Activated CD4-positive, CD25-positive, alpha-beta regulatory T cell (primary cell): ENCODE results near the gene DDX31.

Source experiments
- DNase-seq, 4 experiments: peaks; one replicate each; lab custom pipeline; 2025; lab: John Stamatoyannopoulos, UW

DDX31 gene

GRCh38 chr9:132673355-132673754 lies 3.6 kb upstream of the DDX31 start:
- DNase-seq: no peak

- DNase-seq: no peak
These were observed 2.6 kb upstream of the DDX31 start for GRCh38 chr9:132672413-132672690.

DNA sequence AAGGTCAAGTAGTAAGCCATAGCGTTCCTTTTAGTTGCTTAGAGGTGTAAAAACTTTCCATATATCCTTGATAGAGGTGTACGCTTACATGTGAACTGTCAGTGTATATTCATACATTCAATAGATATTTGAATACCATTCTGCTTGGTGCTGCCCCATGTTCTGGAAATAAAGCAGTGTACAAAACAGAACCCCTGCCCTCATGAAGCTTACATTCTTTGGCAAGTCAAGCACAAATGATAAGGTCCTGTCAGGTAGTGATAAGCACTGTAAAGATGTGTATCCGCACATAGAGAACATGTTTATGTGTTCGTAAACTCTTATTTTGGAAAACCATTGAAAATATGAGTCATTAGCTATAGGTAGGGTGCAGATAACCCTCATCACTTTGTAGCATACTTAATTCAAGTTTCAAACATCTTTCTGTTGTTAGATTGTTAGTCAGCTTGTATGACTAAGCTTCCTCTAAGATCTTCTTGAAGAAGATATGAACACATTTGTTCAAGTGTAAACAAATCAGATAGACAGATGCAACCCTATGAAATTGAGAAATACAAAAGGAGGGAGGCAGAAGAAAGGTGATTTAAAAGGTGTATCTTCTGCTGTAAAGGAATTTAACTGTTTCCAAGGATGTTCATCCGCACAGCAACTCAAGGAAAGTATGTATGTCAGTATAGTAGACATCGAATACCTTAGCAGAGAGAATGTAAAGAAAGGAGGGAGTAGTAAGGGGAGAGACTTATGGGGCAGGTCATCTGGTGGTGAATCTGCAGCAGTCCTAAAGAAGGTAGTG lies 2.0 kb upstream of the DDX31 start:
- DNase-seq: no peak

- DNase-seq: peak in 2 of 4 experiments; percentile 5 to 20
These were observed 941 bp upstream of the DDX31 start, which contains the start of gene GTF3C4 for GRCh38 chr9:132670457-132671391. GTF3C4 (plus strand) TSS chr9:132670464; CDS start chr9:132670599, 135 bp downstream.

- DNase-seq: no peak
These were observed 475 bp downstream of the DDX31 start for GRCh38 chr9:132669319-132669697.

DNA sequence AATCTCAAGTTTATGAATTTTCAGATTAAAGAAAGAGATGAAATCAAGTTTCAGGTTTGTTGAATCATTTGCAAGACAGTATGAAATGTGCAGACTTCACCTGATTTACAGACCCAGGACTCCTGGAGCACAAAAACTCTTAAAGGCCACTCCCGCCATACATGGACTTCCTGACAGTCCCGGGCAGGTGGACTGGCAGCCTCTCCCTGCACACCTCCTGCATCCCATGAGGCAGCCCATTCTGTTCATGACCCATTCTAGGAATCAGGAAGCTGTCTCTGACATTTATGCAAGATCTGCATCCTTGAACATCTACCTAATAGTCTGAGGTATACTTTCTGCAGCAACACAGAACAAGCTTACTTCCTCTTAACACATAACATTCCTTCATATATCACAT lies 5.9 kb downstream of the DDX31 start:
- no peak for DNase-seq

DNA sequence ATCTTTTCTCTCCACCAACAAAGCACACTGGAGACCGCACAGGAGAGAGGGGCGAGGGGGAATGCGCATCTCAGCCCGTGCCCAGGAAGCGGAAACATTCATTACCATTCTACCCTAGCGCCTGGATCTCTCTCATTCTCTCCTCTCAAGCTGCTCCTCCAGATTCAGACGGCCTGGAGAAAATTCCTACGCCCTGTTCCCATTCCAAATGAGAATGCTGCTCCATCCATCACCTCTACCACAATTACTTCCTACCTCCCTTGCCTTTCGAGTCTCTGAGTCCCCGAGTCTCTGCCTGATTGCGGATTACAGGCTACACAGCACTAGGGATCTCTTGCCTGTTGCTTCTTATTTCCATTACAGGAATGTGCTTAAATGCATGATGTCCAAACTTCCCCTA lies 6.7 kb downstream of the DDX31 start:
- DNase-seq: no peak

- no peak for DNase-seq
These were observed 7.4 kb downstream of the DDX31 start for GRCh38 chr9:132662152-132662945.

- no peak for DNase-seq
These were observed 13.5 kb downstream of the DDX31 start for GRCh38 chr9:132656299-132656698.

DNA sequence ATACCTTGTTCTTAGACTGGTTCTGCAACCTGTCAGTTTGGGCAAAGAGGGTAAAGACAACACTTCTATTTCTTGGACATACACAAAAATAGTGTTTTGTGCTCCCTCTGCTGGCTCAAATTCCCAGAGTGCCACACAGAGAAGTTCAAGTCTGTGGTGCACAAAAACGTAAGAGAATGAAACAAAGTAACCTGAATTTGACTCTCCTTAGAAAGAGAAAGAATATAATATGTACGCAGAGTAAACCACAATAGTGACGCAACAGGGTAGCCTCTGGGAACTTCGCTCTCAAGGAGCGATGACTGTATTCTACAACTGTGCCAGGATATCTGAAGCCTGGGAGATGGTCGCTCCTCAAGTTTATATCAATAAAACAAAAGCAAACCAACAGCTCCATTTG lies 18.5 kb downstream of the DDX31 start:
- no peak for DNase-seq

GRCh38 chr9:132648685-132649084 lies 21.1 kb downstream of the DDX31 start:
- no peak for DNase-seq

- DNase-seq: no peak
These were observed 21.5 kb downstream of the DDX31 start for GRCh38 chr9:132648283-132648682.

DNA sequence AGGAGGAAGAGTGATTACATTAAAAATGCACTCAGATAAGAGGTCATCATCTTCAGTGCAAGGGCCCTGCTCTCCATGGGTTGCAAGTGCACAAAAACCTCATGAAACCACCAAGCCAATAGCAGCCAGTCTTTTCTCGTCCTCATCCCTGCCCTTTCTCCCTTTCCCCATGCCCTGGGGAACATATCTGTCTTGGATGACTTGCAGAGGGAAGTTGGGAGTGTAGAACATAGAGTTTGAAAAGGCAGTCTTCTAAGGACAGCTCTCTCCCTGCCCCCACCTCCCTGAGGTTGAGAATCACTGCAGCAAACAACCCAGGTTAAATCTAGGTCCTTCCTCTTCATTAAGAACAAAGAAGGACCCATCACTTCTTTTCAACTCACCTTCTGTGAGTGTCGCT lies 22.0 kb downstream of the DDX31 start:
- no peak for DNase-seq

DNA sequence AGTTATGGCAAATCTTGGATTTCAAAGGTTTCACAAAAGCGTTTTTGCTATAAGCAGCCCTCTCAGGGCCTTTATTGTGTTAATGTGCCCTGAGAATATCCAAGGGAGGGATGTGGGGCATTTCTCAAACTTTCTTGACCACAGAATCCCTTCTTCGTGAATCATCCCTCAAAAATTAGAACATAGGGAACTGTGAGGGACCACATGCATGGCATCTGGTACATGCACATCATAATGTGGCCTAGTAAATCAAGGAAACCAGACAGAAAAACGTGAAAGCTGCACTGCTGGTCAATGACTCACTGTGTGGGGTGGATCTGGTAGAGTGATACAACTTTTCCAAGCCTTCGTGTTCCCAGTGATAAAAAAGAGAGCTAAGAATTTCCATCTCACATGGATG lies 22.4 kb downstream of the DDX31 start:
- DNase-seq: no peak

GRCh38 chr9:132646726-132647125 lies 23.1 kb downstream of the DDX31 start:
- no peak for DNase-seq

DNA sequence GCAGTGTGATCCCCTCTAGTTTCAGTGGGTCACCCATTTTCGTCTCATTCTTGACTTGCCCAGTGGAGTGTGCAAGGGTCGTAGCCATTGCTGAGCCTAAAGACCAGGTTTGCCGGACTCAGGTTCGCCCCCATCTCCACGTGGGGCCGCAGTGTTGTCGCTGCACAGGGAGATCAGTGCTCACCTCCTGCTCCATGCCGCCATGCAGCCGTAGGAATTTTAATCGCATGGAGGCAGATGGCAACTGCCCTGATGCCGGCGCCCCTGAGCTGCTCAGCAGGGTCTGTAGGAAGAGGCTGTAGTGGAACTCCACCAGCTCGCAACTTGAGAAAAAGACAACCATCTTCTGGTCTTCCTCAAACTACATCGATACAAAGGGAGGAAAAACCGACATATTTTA lies 24.1 kb downstream of the DDX31 start:
- DNase-seq: no peak

GRCh38 chr9:132645306-132645705 lies 24.5 kb downstream of the DDX31 start:
- no peak for DNase-seq

DNA sequence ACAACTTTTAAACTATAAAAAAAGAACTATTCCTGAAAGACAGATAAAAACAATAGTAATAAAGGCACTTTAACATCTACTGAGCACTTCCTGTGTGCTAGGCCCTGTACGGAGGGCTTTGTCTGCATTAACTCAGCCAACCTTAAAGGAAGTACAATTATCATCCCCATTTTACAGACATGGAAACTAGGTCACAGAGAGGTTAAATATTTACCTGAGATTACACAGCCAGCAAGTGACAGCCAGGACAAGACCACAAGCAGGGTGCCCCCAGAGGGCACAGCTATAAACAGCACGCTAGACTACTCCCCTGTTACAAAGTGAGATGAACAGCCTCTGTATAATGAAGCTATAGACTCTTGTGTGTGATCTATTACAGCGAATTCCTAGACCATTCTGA lies 25.5 kb downstream of the DDX31 start:
- no peak for DNase-seq

DNA sequence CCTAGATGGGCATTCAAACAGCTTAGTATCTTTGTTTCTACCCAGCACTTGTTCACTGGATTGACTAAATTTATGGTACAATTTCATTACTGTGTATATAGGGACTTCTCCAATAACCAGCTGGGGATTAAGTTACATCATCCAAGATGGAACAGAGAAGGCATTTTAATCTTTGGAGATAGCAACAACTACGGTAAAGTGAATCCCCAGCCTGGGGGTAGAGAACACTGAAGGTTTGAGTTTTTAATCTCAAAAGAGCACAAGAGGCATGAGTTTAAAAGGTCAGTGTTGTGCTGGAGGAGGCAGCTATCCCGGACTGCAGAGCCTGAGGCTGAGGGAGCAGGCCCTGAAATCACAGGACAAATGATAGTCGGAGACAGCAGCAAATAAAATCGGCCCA lies 28.6 kb downstream of the DDX31 start:
- no peak for DNase-seq

GRCh38 chr9:132639322-132639721 lies 30.5 kb downstream of the DDX31 start:
- no peak for DNase-seq

GRCh38 chr9:132638240-132638639 lies 31.5 kb downstream of the DDX31 start:
- no peak for DNase-seq

GRCh38 chr9:132637801-132638200 lies 32.0 kb downstream of the DDX31 start:
- no peak for DNase-seq

DNA sequence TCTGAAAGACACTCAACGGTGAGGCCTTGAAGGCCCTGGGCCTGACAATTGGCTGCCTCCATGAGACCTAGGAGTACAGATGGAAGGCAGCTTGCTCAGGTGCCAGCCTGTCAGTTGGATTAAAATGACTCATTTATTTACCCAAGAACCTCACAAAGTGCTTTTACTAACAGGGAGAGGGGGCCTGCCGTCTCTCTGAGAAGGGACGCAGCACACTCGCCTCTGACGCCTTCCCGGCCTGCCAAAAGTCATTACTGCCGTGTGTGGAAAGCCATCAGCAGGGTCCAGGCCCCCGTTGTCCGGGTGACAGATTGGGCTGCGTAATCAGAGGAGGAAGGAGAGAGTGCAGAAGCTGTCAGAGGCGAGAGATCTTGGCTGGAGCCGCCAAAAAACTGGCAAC lies 32.4 kb downstream of the DDX31 start:
- no peak for DNase-seq
